ENCODE results near the gene E2F4.

- TF ChIP-seq CTCF (IDR thresholded peaks at IDR 0.05) = no peak
- no peak for TF ChIP-seq POLR2AphosphoS5 (IDR thresholded peaks at IDR 0.05; ENCODE audit: insufficient read depth in 1 of 2, low read depth in 1 of 2)
Observed at GRCh38 chr16:67234180-67234597, 42.2 kb downstream of the E2F4 start.
